NCI-H446 (cell line): ENCODE data around the gene SLC22A7.
"Not testable (repeated sequence)": the region's sequence is repeated elsewhere in the genome, so short reads cannot be mapped to it uniquely, and the experiment has no call there.

Experiments
- DNase-seq, 2 experiments: peaks; one replicate each; lab custom pipeline; 2025; lab: John Stamatoyannopoulos, UW

The SLC22A7 gene

GRCh38 chr6:43338243-43338642 is 40.2 kb downstream of the SLC22A7 start:
- DNase-seq, result no peak

GRCh38 chr6:43339168-43339567 is 41.1 kb downstream of the SLC22A7 start:
- DNase-seq, result no peak

GRCh38 chr6:43346243-43346642 is 48.2 kb downstream of the SLC22A7 start:
- not testable (repeated sequence) for DNase-seq

- no peak for DNase-seq
Observed at GRCh38 chr6:43347021-43347420, 49.0 kb downstream of the SLC22A7 start.

GRCh38 chr6:43347444-43347843 is 49.4 kb downstream of the SLC22A7 start:
- no peak for DNase-seq

GRCh38 chr6:43351951-43352350 is 53.9 kb downstream of the SLC22A7 start:
- not testable (repeated sequence) for DNase-seq
